H1 (cell line): ENCODE data around the gene NUDT1. TPM values are rescaled to one million over a fixed set of nuclear protein-coding genes. Genes with fewer than 3 reads are reported as not detected.

Experiments used
- polyA plus RNA-seq, 7 experiments: library from polyadenylated mRNA; depleted of rRNA in 3 of 7; stranded (reverse) in 5 of 7; unstranded in 2 of 7; fragments of >200 nt in 5 of 7; fragments of 200-250 nt in 2 of 7; gene quantifications; 1 replicate in 5 of 7; 2 replicates in 1 of 7; 4 replicates in 1 of 7; pipeline versions ENCODE4 v1.2.1 to v1.2.3, GENCODE V29; 2011 to 2013; ENCODE audit warnings: missing spikeins in 2 of 7, mixed read lengths in 2 of 7
- total RNA-seq: library from RNA; stranded (reverse); fragmentation: NEBNext Ultra II Directional; extraction: Animal tissue kit (Norgen Biotek cat#: 25700); gene quantifications from 2 replicates; pipeline ENCODE4 v1.2.1, GENCODE V29; 2021
- TF ChIP-seq, protein P1 (sequence below): fragments of 300-600 bp; sonication (generic); IDR thresholded peaks from 2 replicates; pipeline ENCODE4 v1.7.1; 2012; ENCODE audit warnings: low read length, moderate library complexity, mild to moderate bottlenecking, inconsistent platforms; ENCODE audit not compliant: insufficient replicate concordance
- TF ChIP-seq, protein P2 (sequence below): IDR thresholded peaks from 2 replicates; pipeline ENCODE4 v1.6.1; 2012; ENCODE audit warnings: inconsistent platforms
- TF ChIP-seq, protein P3 (sequence below): IDR thresholded peaks from 2 replicates; pipeline ENCODE4 v1.6.1; 2012; ENCODE audit warnings: low read length, inconsistent platforms

NUDT1 gene
- total and polyA plus RNA-seq, 2 of the 8 experiments (the other 6 are each of a cell fraction or from before 2014, with no cell fraction given) = 76.1 to 89.5 TPM

DNA sequence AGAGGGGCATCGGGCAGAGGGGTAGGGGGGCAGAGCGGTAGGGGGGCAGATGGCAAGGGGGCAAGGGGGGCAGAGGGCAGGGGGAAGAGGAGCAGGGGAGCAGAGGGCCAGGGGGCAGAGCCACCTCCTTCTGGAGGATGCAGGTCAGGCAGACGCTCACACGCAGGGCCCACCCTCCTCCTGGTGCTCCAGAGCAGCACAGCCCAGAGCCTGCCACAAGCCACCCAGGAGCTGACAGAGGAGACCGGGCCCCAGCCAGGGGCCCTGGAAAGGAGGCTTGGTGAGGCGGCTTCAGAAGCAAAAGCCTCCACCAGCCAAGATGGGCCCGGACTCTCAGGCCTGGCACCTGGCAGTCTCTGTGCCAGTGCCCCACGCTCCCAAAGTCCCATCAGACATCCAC lies 22.4 kb upstream of the NUDT1 start (continued):
- TF ChIP-seq, protein P1, sequence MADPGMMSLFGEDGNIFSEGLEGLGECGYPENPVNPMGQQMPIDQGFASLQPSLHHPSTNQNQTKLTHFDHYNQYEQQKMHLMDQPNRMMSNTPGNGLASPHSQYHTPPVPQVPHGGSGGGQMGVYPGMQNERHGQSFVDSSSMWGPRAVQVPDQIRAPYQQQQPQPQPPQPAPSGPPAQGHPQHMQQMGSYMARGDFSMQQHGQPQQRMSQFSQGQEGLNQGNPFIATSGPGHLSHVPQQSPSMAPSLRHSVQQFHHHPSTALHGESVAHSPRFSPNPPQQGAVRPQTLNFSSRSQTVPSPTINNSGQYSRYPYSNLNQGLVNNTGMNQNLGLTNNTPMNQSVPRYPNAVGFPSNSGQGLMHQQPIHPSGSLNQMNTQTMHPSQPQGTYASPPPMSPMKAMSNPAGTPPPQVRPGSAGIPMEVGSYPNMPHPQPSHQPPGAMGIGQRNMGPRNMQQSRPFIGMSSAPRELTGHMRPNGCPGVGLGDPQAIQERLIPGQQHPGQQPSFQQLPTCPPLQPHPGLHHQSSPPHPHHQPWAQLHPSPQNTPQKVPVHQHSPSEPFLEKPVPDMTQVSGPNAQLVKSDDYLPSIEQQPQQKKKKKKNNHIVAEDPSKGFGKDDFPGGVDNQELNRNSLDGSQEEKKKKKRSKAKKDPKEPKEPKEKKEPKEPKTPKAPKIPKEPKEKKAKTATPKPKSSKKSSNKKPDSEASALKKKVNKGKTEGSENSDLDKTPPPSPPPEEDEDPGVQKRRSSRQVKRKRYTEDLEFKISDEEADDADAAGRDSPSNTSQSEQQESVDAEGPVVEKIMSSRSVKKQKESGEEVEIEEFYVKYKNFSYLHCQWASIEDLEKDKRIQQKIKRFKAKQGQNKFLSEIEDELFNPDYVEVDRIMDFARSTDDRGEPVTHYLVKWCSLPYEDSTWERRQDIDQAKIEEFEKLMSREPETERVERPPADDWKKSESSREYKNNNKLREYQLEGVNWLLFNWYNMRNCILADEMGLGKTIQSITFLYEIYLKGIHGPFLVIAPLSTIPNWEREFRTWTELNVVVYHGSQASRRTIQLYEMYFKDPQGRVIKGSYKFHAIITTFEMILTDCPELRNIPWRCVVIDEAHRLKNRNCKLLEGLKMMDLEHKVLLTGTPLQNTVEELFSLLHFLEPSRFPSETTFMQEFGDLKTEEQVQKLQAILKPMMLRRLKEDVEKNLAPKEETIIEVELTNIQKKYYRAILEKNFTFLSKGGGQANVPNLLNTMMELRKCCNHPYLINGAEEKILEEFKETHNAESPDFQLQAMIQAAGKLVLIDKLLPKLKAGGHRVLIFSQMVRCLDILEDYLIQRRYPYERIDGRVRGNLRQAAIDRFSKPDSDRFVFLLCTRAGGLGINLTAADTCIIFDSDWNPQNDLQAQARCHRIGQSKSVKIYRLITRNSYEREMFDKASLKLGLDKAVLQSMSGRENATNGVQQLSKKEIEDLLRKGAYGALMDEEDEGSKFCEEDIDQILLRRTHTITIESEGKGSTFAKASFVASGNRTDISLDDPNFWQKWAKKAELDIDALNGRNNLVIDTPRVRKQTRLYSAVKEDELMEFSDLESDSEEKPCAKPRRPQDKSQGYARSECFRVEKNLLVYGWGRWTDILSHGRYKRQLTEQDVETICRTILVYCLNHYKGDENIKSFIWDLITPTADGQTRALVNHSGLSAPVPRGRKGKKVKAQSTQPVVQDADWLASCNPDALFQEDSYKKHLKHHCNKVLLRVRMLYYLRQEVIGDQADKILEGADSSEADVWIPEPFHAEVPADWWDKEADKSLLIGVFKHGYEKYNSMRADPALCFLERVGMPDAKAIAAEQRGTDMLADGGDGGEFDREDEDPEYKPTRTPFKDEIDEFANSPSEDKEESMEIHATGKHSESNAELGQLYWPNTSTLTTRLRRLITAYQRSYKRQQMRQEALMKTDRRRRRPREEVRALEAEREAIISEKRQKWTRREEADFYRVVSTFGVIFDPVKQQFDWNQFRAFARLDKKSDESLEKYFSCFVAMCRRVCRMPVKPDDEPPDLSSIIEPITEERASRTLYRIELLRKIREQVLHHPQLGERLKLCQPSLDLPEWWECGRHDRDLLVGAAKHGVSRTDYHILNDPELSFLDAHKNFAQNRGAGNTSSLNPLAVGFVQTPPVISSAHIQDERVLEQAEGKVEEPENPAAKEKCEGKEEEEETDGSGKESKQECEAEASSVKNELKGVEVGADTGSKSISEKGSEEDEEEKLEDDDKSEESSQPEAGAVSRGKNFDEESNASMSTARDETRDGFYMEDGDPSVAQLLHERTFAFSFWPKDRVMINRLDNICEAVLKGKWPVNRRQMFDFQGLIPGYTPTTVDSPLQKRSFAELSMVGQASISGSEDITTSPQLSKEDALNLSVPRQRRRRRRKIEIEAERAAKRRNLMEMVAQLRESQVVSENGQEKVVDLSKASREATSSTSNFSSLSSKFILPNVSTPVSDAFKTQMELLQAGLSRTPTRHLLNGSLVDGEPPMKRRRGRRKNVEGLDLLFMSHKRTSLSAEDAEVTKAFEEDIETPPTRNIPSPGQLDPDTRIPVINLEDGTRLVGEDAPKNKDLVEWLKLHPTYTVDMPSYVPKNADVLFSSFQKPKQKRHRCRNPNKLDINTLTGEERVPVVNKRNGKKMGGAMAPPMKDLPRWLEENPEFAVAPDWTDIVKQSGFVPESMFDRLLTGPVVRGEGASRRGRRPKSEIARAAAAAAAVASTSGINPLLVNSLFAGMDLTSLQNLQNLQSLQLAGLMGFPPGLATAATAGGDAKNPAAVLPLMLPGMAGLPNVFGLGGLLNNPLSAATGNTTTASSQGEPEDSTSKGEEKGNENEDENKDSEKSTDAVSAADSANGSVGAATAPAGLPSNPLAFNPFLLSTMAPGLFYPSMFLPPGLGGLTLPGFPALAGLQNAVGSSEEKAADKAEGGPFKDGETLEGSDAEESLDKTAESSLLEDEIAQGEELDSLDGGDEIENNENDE = no peak
- TF ChIP-seq, protein P2, sequence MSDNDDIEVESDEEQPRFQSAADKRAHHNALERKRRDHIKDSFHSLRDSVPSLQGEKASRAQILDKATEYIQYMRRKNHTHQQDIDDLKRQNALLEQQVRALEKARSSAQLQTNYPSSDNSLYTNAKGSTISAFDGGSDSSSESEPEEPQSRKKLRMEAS = no peak
- TF ChIP-seq, protein P3, sequence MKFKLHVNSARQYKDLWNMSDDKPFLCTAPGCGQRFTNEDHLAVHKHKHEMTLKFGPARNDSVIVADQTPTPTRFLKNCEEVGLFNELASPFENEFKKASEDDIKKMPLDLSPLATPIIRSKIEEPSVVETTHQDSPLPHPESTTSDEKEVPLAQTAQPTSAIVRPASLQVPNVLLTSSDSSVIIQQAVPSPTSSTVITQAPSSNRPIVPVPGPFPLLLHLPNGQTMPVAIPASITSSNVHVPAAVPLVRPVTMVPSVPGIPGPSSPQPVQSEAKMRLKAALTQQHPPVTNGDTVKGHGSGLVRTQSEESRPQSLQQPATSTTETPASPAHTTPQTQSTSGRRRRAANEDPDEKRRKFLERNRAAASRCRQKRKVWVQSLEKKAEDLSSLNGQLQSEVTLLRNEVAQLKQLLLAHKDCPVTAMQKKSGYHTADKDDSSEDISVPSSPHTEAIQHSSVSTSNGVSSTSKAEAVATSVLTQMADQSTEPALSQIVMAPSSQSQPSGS = no peak
